MM.1S (cell line): ENCODE results near the gene FOXK2.
"Not testable (repeated sequence)": the region's sequence is repeated elsewhere in the genome, so short reads cannot be mapped to it uniquely, and the experiment has no call there.

Source experiments
- DNase-seq: peaks from one replicate; pipeline ENCODE4 v3.0.0-alpha.2; 2015
- H2AFZ ChIP-seq: fragments of 300-600 bp; sonication (generic); 2 replicates; pipeline ENCODE4 v1.6.0; 2016; ENCODE audit warnings: antibody characterized with exemption, low read length
- H3F3A ChIP-seq: fragments of 300-600 bp; sonication (generic); 2 replicates; pipeline ENCODE4 v1.6.1; 2016; ENCODE audit warnings: mild to moderate bottlenecking, antibody characterized with exemption, low read length, moderate library complexity, mixed read lengths; ENCODE audit not compliant: insufficient read depth
- H3K27ac ChIP-seq: fragments of 300-600 bp; sonication (generic); 2 replicates; pipeline ENCODE4 v1.5.1; 2016; ENCODE audit warnings: mild to moderate bottlenecking, low read length
- H3K27me3 ChIP-seq: fragments of 300-600 bp; sonication (generic); replicated peaks from 2 replicates; pipeline ENCODE4 v1.6.0; 2016; ENCODE audit warnings: low read length; ENCODE audit not compliant: insufficient read depth
- H3K36me3 ChIP-seq: fragments of 300-600 bp; sonication (generic); replicated peaks from 2 replicates; pipeline ENCODE4 v1.6.1; 2016; ENCODE audit warnings: mild to moderate bottlenecking, low read length, mixed read lengths; ENCODE audit not compliant: insufficient read depth
- H3K4me1 ChIP-seq: fragments of 300-600 bp; sonication (generic); 2 replicates; pipeline ENCODE4 v1.6.1; 2016; ENCODE audit warnings: low read length, mixed read lengths
- H3K4me2 ChIP-seq: fragments of 300-600 bp; sonication (generic); 2 replicates; pipeline ENCODE4 v1.6.0; 2016; ENCODE audit warnings: low read depth, low read length
- H3K4me3 ChIP-seq: fragments of 300-600 bp; sonication (generic); 2 replicates; pipeline ENCODE4 v1.5.1; 2016; ENCODE audit warnings: low read length, mixed read lengths
- H3K79me2 ChIP-seq: fragments of 300-600 bp; sonication (generic); 2 replicates; pipeline ENCODE4 v1.6.1; 2016; ENCODE audit warnings: mixed run types, low read length, mixed read lengths
- H3K9ac ChIP-seq: fragments of 300-600 bp; sonication (generic); 2 replicates; pipeline ENCODE4 v1.6.1; 2016; ENCODE audit warnings: low read length, mixed read lengths
- H3K9me2 ChIP-seq: fragments of 300-600 bp; sonication (generic); replicated peaks from 2 replicates; pipeline ENCODE4 v1.6.1; 2016; ENCODE audit warnings: mild to moderate bottlenecking, low read length, mixed read lengths; ENCODE audit not compliant: insufficient read depth
- H3K9me3 ChIP-seq: fragments of 300-600 bp; sonication (generic); replicated peaks from 2 replicates; pipeline ENCODE4 v1.6.1; 2016; ENCODE audit warnings: mild to moderate bottlenecking, low read length, mixed read lengths; ENCODE audit not compliant: insufficient read depth
- H4K20me1 ChIP-seq: fragments of 300-600 bp; sonication (generic); 2 replicates; pipeline ENCODE4 v1.6.1; 2016; ENCODE audit warnings: mild to moderate bottlenecking, low read length, moderate library complexity, mixed read lengths; ENCODE audit not compliant: insufficient read depth
- CTCF ChIP-seq: fragments of 300-600 bp; sonication (generic); IDR thresholded peaks from 2 replicates; pipeline ENCODE4 v1.5.1; 2016; ENCODE audit warnings: antibody characterized with exemption, low read length, mixed read lengths
- EZH2 ChIP-seq: fragments of 300-600 bp; sonication (generic); optimal IDR thresholded peaks from 2 replicates; pipeline ENCODE3; 2017; ENCODE audit warnings: low read depth, mild to moderate bottlenecking, antibody characterized with exemption, low read length, mixed read lengths
- EZH2phosphoT487 ChIP-seq: fragments of 300-600 bp; sonication (generic); IDR thresholded peaks from 2 replicates; pipeline ENCODE4 v1.6.1; 2018; ENCODE audit warnings: antibody characterized with exemption, low read length

The FOXK2 gene

GRCh38 chr17:82563318-82563717 is 43.8 kb downstream of the FOXK2 start:
- no peaks in the 10 kb centered on the region for H3K9me2 ChIP-seq
- 0 out of 2 replicates have a peak, but pooled peaks cover 3% of the 10 kb centered on the region for H3K36me3 ChIP-seq
- no peak overlapping the region for H3K27ac ChIP-seq
- no peak for DNase-seq
- H3F3A ChIP-seq: no peaks in the 10 kb centered on the region
- H2AFZ ChIP-seq: no peak overlapping the region
- H3K79me2 ChIP-seq: peaks cover 100% of the 10 kb centered on the region
- no peaks in the 10 kb centered on the region for H3K27me3 ChIP-seq
- H3K9ac ChIP-seq: no peak overlapping the region
- no peaks in the 10 kb centered on the region for H3K4me1 ChIP-seq
- H4K20me1 ChIP-seq: peaks cover 36% of the 10 kb centered on the region
- no peak overlapping the region for H3K4me3 ChIP-seq
- no peak overlapping the region for H3K4me2 ChIP-seq
- TF ChIP-seq CTCF: no peak
- no peak for TF ChIP-seq EZH2phosphoT487
- no peak for TF ChIP-seq EZH2
- no peaks in the 10 kb centered on the region for H3K9me3 ChIP-seq

GRCh38 chr17:82563745-82564144 is 44.2 kb downstream of the FOXK2 start:
- peaks cover 34% of the 10 kb centered on the region for H4K20me1 ChIP-seq

GRCh38 chr17:82564241-82564640 is 44.7 kb downstream of the FOXK2 start:
- Histone ChIP-seq H3K79me2 (peaks cover 100% of the 10 kb centered on the region), H3K4me3 (no peak overlapping the region), H3K9ac (no peak overlapping the region), H3K9me3 (no peaks in the 10 kb centered on the region), H3K4me1 (no peaks in the 10 kb centered on the region), H3K4me2 (no peak overlapping the region), H3K36me3 (peaks cover 8% of the 10 kb centered on the region; the same call in 1 of the 2 replicates), H3K9me2 (no peaks in the 10 kb centered on the region), H4K20me1 (peaks cover 30% of the 10 kb centered on the region), H3K27ac (no peak overlapping the region), H2AFZ (no peak overlapping the region), H3K27me3 (no peaks in the 10 kb centered on the region), H3F3A (no peaks in the 10 kb centered on the region)
- TF ChIP-seq CTCF (no peak), EZH2phosphoT487 (no peak), EZH2 (no peak)
- DNase-seq: no peak

More at GRCh38 chr17:82563745-82564144, 44.2 kb downstream of the FOXK2 start:
- not testable (repeated sequence) for H3K9me2 ChIP-seq, H3K9me3 ChIP-seq, H3K27me3 ChIP-seq, H3K4me3 ChIP-seq, H3K4me2 ChIP-seq, H3F3A ChIP-seq, H3K36me3 ChIP-seq, H3K4me1 ChIP-seq, H2AFZ ChIP-seq, H3K27ac ChIP-seq, H3K9ac ChIP-seq, DNase-seq
- H3K79me2 ChIP-seq: peaks cover 100% of the 10 kb centered on the region

- no peak for DNase-seq
- no peaks in the 10 kb centered on the region for H3K9me2 ChIP-seq
- H3K79me2 ChIP-seq: peaks cover 98% of the 10 kb centered on the region
- TF ChIP-seq EZH2phosphoT487 (no peak), EZH2 (no peak), CTCF (no peak)
- no peaks in the 10 kb centered on the region for H3K4me1 ChIP-seq
- H3K27me3 ChIP-seq: no peaks in the 10 kb centered on the region
- peaks cover 9% of the 10 kb centered on the region; the same call in 1 of the 2 replicates for H3K36me3 ChIP-seq
- peaks cover 25% of the 10 kb centered on the region for H4K20me1 ChIP-seq
- no peak overlapping the region for H3K9ac ChIP-seq
- no peak overlapping the region for H3K4me3 ChIP-seq
- no peaks in the 10 kb centered on the region for H3F3A ChIP-seq
- H2AFZ ChIP-seq: no peak overlapping the region
- H3K4me2 ChIP-seq: no peak overlapping the region
- H3K9me3 ChIP-seq: no peaks in the 10 kb centered on the region
- H3K27ac ChIP-seq: no peak overlapping the region
These were observed 46.0 kb downstream of the FOXK2 start for GRCh38 chr17:82565551-82565950.
